AG10803 (cell line): ENCODE data around the gene POFUT2.

Source experiments
- DNase-seq: peaks from one replicate; pipeline ENCODE4 v3.0.0; 2010; ENCODE audit warnings: low read depth
- H3K4me3 ChIP-seq: 2 replicates; pipeline ENCODE4 v1.5.1; 2011; ENCODE audit warnings: mild to moderate bottlenecking, low read length, control low read depth
- TF ChIP-seq, protein P1 (sequence below): conservative IDR thresholded peaks from 2 replicates; pipeline ENCODE4 v1.5.1; 2011; ENCODE audit warnings: mild to moderate bottlenecking, low read length, control low read depth, inconsistent platforms

Gene POFUT2

DNA sequence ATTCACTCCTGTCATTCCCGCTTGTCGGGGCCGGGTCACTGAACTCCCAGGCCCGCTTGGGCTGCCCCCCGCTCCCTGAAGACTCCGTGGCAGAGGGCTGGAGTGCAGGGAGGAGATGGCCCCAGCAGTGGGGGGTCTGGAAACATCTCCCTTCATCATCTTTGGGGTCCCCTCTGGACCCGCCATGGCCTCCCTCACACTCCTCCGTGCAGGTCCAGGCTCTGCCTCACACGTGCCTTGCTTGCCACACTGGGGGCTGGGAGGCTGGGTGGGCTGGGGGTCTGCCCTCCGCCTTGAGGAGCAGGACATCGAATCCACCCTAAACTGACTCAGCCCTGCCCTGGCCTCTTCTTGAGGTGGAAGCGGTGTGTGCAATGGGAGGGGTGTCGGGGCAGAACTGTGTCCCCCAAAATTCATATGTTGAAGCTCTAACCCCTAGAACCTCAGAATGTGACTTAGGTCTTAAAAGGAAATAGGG lies 35.2 kb downstream of the POFUT2 start:
- H3K4me3 ChIP-seq, result no peak overlapping the region
- TF ChIP-seq, protein P1, sequence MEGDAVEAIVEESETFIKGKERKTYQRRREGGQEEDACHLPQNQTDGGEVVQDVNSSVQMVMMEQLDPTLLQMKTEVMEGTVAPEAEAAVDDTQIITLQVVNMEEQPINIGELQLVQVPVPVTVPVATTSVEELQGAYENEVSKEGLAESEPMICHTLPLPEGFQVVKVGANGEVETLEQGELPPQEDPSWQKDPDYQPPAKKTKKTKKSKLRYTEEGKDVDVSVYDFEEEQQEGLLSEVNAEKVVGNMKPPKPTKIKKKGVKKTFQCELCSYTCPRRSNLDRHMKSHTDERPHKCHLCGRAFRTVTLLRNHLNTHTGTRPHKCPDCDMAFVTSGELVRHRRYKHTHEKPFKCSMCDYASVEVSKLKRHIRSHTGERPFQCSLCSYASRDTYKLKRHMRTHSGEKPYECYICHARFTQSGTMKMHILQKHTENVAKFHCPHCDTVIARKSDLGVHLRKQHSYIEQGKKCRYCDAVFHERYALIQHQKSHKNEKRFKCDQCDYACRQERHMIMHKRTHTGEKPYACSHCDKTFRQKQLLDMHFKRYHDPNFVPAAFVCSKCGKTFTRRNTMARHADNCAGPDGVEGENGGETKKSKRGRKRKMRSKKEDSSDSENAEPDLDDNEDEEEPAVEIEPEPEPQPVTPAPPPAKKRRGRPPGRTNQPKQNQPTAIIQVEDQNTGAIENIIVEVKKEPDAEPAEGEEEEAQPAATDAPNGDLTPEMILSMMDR, result no peak
- no peak for DNase-seq

DNA sequence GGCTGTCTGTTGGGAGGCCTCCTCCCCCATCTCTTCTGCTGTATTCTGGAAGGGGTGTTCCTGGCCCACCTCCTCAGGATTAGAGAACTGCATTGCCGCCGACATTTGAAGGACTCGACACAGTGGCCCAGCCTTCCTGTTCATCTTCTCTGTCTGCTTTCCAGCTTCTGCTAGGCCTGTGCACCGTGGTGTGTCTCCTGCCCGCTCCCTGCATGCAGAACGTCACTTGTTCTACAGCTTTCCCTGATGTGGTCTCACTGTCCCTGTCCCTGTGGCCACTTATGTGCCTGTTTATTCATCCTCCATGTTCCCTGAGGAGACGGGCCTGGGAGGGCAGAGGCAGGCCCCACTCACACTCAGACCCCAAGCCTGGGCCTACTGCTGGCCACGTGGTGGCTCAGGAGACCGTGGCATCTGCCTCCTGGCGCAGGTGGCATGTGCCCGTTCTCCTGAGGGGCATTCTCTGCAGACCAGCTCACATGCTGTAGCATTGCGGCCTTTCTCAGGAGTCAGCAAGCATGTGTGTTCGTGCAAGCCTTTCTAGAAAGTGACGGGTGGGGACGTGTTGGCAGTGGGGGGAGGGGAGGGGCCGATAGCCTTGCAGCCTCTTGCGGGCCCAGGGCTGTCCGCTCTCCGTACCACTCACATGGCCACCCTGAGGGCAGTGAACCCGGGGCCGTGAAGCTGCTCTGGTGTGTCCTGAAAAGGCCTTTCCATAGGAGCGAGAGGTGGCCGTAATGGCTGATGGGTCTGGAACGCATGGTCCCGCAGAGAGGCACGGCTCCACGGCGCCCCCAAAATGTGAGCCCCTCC lies 35.9 kb downstream of the POFUT2 start:
- TF ChIP-seq, protein P1, result no peak

GRCh38 chr21:45250914-45251634 lies 36.6 kb downstream of the POFUT2 start:
- no peak overlapping the region for H3K4me3 ChIP-seq
- TF ChIP-seq, protein P1, result no peak
- DNase-seq, result no peak

More for the DNA sequence above, 35.9 kb downstream of the POFUT2 start:
- H3K4me3 ChIP-seq, result no peak overlapping the region
- DNase-seq, result no peak

DNA sequence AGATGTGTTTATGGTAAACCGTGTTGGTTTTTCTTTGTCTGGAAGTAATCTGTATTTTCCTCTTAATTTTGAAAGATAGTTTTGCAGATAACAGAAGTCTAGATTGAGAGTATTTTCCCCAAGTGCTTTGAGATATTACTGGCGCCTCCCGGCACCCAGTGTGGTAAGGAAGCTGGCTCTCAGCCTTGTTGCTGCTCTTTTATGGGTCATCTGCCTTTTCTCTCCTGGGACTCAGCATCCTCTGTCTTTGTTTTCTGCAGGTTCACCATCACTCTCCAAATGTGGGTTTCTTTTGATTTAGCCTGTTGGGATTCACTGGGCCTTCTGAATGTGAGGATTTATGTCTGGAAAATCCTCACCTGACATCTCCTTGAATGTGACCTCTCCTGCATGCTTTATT lies 37.4 kb downstream of the POFUT2 start:
- TF ChIP-seq, protein P1, result no peak
- DNase-seq, result no peak
- no peak overlapping the region for H3K4me3 ChIP-seq

GRCh38 chr21:45249626-45250025 lies 38.1 kb downstream of the POFUT2 start:
- TF ChIP-seq, protein P1, result no peak
- no peak overlapping the region for H3K4me3 ChIP-seq

DNA sequence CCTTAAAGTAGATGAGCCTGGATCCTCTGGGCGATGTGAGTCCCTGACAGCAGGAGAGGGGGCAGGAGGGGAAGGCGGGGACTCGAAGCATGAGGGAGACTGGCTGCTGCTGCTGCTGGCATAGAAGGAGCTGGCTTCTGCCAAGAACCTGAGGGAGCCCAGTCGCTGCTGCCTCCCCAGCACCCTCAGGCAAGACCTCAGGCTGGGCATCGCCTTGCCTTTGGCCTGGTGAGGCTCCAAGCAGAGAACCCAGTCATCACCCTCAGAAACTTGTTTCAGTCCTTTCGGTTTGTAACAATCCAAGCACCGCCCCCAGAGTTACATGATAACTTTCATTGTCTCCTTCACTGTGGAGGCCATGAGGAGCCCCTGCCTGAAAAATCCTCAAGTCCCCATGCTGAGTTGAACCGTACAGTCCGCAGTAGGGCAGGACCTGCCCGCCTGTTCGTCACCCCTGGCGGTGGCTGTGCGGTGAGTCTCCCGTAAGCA lies 38.8 kb downstream of the POFUT2 start:
- peak; percentile 42 for DNase-seq
- TF ChIP-seq, protein P1, result no peak

More at GRCh38 chr21:45249626-45250025, 38.1 kb downstream of the POFUT2 start:
- DNase-seq, result no peak

More for the DNA sequence above, 38.8 kb downstream of the POFUT2 start:
- H3K4me3 ChIP-seq, result peak overlapping the region; percentile 48
